ENCODE measurements around the gene DENND1C. TPM values are rescaled to one million over a fixed set of nuclear protein-coding genes. Genes with fewer than 3 reads are reported as not detected.

The DENND1C gene
- total and polyA plus RNA-seq, 9 of the 15 experiments (the other 6 are each of a cell fraction or from before 2014, with no cell fraction given) = 0.03 to 1.2 (median 0.32) TPM; not detected in 1

- TF ChIP-seq TFE3 (CRISPR knock-in tag; IDR thresholded peaks at IDR 0.05) (no peak), L3MBTL2 (IDR thresholded peaks at IDR 0.05) (peak; percentile 49; the same call in 1 of the 2 replicates), ZNF695 (CRISPR knock-in tag; IDR thresholded peaks at IDR 0.05) (no peak), ZNF384 (IDR thresholded peaks at IDR 0.05; ENCODE audit: low read depth, low read length) (no peak), SMARCE1 (IDR thresholded peaks at IDR 0.05) (no peak), SLC30A9 (CRISPR knock-in tag; IDR thresholded peaks at IDR 0.05) (no peak), KAT2B (IDR thresholded peaks at IDR 0.05; ENCODE audit: low read depth, low read length) (no peak), TARDBP (IDR thresholded peaks at IDR 0.05) (no peak), KDM5B (IDR thresholded peaks at IDR 0.05; ENCODE audit: insufficient replicate concordance, low read depth, low read length) (no peak), PRDM10 (IDR thresholded peaks at IDR 0.05; ENCODE audit: partially characterized antibody) (no peak), MBD1 (CRISPR knock-in tag; IDR thresholded peaks at IDR 0.05) (no peak), FOXK1 (CRISPR knock-in tag; IDR thresholded peaks at IDR 0.05; ENCODE audit: borderline replicate concordance) (no peak), ELF2 (CRISPR knock-in tag; IDR thresholded peaks at IDR 0.05) (no peak), RB1 (IDR thresholded peaks at IDR 0.05; ENCODE audit: low read depth) (peak; percentile 73; the same call in 1 of the 2 replicates), FOXJ2 (tag; IDR thresholded peaks at IDR 0.05) (no peak), FOSL1 (tag; conservative IDR thresholded peaks at IDR 0.05) (no peak), CHD1 (IDR thresholded peaks at IDR 0.05; ENCODE audit: low read length) (peak; percentile 56), ERF (CRISPR knock-in tag; IDR thresholded peaks at IDR 0.05) (no peak), THRAP3 (IDR thresholded peaks at IDR 0.05; ENCODE audit: borderline replicate concordance) (no peak)
- TF ChIP-seq, protein P1, sequence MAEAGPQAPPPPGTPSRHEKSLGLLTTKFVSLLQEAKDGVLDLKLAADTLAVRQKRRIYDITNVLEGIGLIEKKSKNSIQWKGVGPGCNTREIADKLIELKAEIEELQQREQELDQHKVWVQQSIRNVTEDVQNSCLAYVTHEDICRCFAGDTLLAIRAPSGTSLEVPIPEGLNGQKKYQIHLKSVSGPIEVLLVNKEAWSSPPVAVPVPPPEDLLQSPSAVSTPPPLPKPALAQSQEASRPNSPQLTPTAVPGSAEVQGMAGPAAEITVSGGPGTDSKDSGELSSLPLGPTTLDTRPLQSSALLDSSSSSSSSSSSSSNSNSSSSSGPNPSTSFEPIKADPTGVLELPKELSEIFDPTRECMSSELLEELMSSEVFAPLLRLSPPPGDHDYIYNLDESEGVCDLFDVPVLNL (CRISPR knock-in tag; IDR thresholded peaks at IDR 0.05; ENCODE audit: low read depth) = no peak
Observed at GRCh38 chr19:6459262-6460098, 22.1 kb downstream of the DENND1C start, which contains the start of gene SLC25A23 (continued).

All from K562 (cell line).